ENCODE results near the gene KRTAP6-3. TPM values are rescaled to one million over a fixed set of nuclear protein-coding genes. Genes with fewer than 3 reads are reported as not detected.

KRTAP6-3 gene, protein sequence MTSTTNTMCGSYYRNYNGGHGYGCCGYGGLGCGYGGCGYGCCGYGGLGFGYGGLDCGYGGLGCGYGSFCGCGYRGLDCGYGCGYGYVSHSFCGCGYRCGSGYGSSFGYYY
- total RNA-seq = not detected in 2 replicates

DNA sequence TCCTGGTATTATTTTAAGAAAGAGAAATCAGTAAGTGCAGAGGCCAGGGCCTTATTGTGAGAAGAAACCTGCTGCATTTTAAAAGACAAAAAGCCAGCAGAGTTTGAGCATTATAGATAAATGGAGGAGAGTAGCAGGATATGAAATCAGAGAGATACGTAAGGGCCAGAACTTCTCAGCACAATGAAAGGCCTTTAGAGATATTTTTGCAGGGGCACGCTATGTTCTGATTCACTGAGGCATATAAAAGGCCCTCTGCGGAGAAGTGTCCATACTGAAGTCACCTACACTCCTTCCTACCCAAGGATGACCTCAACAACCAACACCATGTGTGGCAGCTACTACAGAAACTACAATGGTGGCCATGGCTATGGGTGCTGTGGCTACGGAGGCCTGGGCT is at the start of gene KRTAP6-3:
Gene KRTAP6-3 (plus strand): TSS at position 301 of the 400 bp plus-strand sequence. CDS start 6 bp downstream, at position 307.
- no peak within 1 kb of the TSS for H3K27ac Mint-ChIP-seq
- no peak for DNase-seq (ENCODE audit: low spot score)
- H3K9me3 Mint-ChIP-seq = no peaks in the 10 kb centered on the region
- peaks cover 3% of the 10 kb centered on the region for H3K4me1 Mint-ChIP-seq (ENCODE audit: low read depth)
- intact Hi-C loops (cut with micrococcal nuclease) = no loop called here
- no peaks in the 10 kb centered on the region for H3K36me3 Mint-ChIP-seq (ENCODE audit: low read depth)
- H3K27me3 Mint-ChIP-seq (ENCODE audit: low read depth) = peaks cover 4% of the 10 kb centered on the region
- no peak within 1 kb of the TSS for H3K4me3 Mint-ChIP-seq (ENCODE audit: low read depth)

DNA sequence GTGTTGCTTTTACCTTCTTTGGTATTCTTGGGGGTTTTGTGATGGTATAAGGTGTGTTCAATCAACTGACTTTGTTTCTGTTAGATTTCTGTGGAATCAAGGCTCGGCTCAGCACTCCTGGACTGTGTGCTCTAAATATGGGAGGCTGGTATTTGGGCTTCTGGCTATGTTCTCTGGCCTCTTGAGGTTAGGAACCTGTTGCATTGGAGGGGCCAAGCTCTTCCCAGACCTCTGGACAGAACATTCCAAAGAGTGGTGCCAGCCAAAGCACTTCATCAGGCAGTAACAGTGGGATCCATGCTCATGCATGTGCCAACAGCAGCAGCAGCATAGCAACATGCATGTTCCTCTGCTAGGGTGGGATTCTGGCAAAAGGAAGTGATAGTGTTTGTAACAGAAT is 39.5 kb upstream of the KRTAP6-3 start:
- no peak overlapping the region for H3K27ac Mint-ChIP-seq
- intact Hi-C loops (cut with micrococcal nuclease) = no loop called here
- peaks cover 14% of the 10 kb centered on the region for H3K9me3 Mint-ChIP-seq
- DNase-seq (ENCODE audit: low spot score) = no peak
- H3K4me3 Mint-ChIP-seq (ENCODE audit: low read depth) = no peak overlapping the region
- H3K36me3 Mint-ChIP-seq (ENCODE audit: low read depth) = no peaks in the 10 kb centered on the region
- no peaks in the 10 kb centered on the region for H3K4me1 Mint-ChIP-seq (ENCODE audit: low read depth)
- no peaks in the 10 kb centered on the region for H3K27me3 Mint-ChIP-seq (ENCODE audit: low read depth)

DNA sequence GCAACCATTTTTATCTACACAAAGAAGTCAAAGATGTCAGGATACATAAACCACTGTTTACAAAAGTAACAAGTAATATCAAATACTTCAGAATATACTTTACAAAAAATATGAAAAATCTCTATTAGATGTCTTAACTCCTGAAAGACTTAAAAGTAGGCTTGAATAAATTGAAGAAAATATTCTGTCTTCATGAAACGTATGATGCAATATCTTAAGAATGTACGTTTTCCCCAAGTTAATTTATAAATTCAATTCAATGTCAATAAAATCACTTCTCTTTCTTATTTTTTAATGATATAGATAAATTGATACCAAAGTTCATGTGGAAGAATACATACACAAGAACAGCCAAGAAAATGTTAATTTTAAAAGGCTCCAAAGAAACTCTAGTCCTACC is 37.1 kb upstream of the KRTAP6-3 start:
- intact Hi-C loops (cut with micrococcal nuclease) = no loop called here
- H3K36me3 Mint-ChIP-seq (ENCODE audit: low read depth) = no peaks in the 10 kb centered on the region
- no peak overlapping the region for H3K4me3 Mint-ChIP-seq (ENCODE audit: low read depth)
- H3K9me3 Mint-ChIP-seq = peaks cover 14% of the 10 kb centered on the region
- no peak overlapping the region for H3K27ac Mint-ChIP-seq
- no peaks in the 10 kb centered on the region for H3K27me3 Mint-ChIP-seq (ENCODE audit: low read depth)
- DNase-seq (ENCODE audit: low spot score) = no peak
- no peaks in the 10 kb centered on the region for H3K4me1 Mint-ChIP-seq (ENCODE audit: low read depth)

DNA sequence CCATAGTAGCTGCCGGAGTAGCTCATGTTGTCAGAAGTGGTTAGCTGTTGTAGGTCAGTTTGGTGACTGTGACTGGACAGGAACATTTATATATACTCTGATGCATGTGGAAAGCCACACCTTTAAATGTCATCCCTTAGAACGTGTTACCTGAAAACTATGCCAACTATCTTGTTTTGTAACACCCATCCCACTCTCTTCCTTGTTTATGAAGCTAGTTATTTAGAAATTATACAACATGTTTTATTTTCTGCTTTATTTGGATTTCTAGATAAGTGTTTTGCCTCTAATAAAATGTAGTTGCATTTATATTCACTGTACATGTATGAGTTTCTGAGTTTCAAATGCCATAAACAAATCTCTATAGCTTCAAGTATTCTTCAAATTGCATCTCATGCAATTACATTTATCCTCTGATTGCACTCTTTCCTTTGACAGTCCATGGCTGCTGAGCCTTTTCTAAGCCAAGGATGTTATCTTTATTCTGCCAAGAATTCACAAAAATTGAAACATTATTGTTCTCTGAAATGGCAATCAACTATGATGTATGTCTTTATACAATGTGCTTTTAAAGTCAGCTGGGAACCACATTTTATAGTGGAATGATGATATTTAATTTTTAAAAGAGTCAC is 30.9 kb upstream of the KRTAP6-3 start, which contains the start of gene KRTAP19-7:
Gene KRTAP19-7 (minus strand): TSS at position 51 of the 632 bp plus-strand sequence. CDS start 25 bp downstream, at position 26.
- Mint-ChIP-seq H3K27me3 (ENCODE audit: low read depth) (no peaks in the 10 kb centered on the region), H3K9me3 (no peaks in the 10 kb centered on the region), H3K36me3 (ENCODE audit: low read depth) (no peaks in the 10 kb centered on the region), H3K27ac (no peak within 1 kb of the TSS), H3K4me3 (ENCODE audit: low read depth) (no peak within 1 kb of the TSS), H3K4me1 (ENCODE audit: low read depth) (no peaks in the 10 kb centered on the region)
- DNase-seq (ENCODE audit: low spot score) = no peak
- intact Hi-C loops (cut with micrococcal nuclease) = no loop called here

DNA sequence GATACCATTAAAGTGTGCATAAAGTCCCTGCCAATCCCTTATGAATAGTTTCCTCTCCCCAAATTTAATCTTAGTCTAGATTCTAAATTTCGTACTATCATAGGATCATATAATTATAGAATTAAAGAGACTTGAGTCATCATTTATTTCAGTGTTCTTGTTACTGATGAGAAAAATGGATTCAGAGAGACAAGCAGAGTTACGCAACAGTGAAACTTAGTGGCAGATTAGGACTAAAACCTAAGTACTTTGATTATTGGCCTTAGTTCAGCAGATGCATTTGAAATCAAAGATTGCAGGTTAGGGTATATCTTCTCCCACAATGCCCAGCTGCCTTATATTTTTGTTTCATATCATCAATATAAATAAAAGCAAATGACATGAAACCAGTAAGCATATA is 30.3 kb upstream of the KRTAP6-3 start:
- H3K4me1 Mint-ChIP-seq (ENCODE audit: low read depth) = no peaks in the 10 kb centered on the region
- no peak overlapping the region for H3K4me3 Mint-ChIP-seq (ENCODE audit: low read depth)
- no peaks in the 10 kb centered on the region for H3K27me3 Mint-ChIP-seq (ENCODE audit: low read depth)
- DNase-seq (ENCODE audit: low spot score) = no peak
- H3K36me3 Mint-ChIP-seq (ENCODE audit: low read depth) = no peaks in the 10 kb centered on the region
- intact Hi-C loops (cut with micrococcal nuclease) = no loop called here
- no peaks in the 10 kb centered on the region for H3K9me3 Mint-ChIP-seq
- no peak overlapping the region for H3K27ac Mint-ChIP-seq

DNA sequence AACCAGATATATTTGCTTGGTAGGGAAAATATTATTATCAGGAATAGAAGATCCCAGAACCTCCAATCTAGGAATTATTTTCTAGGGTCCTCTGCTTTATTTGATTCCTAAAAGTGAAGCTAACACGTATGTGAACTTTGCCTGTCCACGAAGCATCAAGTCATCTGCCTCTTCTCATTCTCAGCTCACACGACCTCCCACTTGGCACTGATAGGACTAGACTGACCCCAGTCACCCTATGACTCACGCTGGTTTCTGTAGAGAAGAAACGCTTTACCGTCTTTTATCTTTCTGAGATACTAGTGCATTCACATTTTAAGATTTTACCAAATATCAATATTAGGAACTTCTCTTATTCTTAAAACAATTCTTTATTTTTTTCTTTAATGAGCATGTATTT is 29.2 kb upstream of the KRTAP6-3 start:
- Mint-ChIP-seq H3K27me3 (ENCODE audit: low read depth) (no peaks in the 10 kb centered on the region), H3K4me1 (ENCODE audit: low read depth) (no peaks in the 10 kb centered on the region), H3K27ac (no peak overlapping the region), H3K4me3 (ENCODE audit: low read depth) (no peak overlapping the region), H3K9me3 (no peaks in the 10 kb centered on the region), H3K36me3 (ENCODE audit: low read depth) (no peaks in the 10 kb centered on the region)
- intact Hi-C loops (cut with micrococcal nuclease) = no loop called here
- no peak for DNase-seq (ENCODE audit: low spot score)

DNA sequence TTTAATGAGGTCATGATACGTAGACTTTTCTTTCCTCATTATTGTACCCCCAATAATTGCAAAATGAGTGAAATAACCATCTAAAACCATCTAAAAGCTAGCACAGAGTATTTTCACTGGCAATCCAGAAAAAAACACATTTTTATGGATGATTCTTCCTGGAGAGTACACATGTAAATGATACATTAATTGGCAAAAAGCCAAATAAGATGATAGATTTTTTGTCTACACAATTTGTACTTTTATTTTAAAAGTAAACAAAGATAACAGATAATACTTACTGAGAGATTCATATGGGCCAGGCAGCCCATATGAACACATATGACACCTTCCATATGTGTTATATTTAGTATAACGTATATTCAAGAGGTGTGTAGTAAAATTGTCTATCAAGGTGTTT is 28.6 kb upstream of the KRTAP6-3 start:
- no peak for DNase-seq (ENCODE audit: low spot score)
- H3K27ac Mint-ChIP-seq = no peak overlapping the region
- H3K4me3 Mint-ChIP-seq (ENCODE audit: low read depth) = no peak overlapping the region
- H3K4me1 Mint-ChIP-seq (ENCODE audit: low read depth) = no peaks in the 10 kb centered on the region
- H3K27me3 Mint-ChIP-seq (ENCODE audit: low read depth) = no peaks in the 10 kb centered on the region
- H3K36me3 Mint-ChIP-seq (ENCODE audit: low read depth) = no peaks in the 10 kb centered on the region
- no peaks in the 10 kb centered on the region for H3K9me3 Mint-ChIP-seq
- intact Hi-C loops (cut with micrococcal nuclease) = no loop called here

DNA sequence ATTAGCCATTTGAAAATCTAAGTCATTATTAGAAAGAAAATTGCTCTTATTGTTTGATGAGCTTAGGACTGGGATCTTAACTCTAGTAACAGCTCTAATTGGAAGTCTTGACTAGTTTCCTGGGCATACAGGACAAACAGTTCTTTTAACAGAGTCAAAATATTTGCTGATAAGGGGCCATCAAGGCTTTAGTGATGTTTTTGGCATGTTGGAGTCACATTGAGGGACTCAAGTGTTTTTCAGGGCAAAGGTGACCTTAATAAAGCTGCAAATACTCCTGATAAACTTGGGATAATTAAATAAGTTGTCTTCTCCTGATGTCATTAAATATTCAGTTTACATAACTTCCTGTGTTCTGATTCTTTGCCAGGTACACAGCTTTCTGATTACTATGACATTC is 24.6 kb upstream of the KRTAP6-3 start:
- no peaks in the 10 kb centered on the region for H3K9me3 Mint-ChIP-seq

DNA sequence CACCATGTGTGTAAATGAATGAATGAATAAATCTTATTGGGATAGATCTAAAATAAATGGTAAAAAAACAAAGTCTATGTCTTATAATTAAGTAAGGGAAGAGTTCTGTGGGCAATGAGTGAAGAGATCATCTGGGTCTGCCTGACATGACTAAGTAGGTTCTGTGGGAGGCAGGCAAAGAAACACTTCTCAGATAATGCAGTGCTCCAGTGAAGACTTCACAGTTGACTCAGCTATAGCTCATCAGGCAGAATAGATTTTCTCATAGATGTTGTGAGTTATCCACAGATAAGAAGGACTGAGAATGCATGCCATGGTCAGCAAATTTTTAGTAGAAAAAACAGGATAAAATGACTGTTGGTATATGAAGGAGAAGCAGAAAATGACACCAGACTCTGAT is 14.5 kb upstream of the KRTAP6-3 start:
- H3K27me3 Mint-ChIP-seq (ENCODE audit: low read depth) = no peaks in the 10 kb centered on the region
- intact Hi-C loops (cut with micrococcal nuclease) = no loop called here
- peaks cover 3% of the 10 kb centered on the region for H3K4me1 Mint-ChIP-seq (ENCODE audit: low read depth)
- no peak overlapping the region for H3K27ac Mint-ChIP-seq
- H3K9me3 Mint-ChIP-seq = no peaks in the 10 kb centered on the region
- no peak overlapping the region for H3K4me3 Mint-ChIP-seq (ENCODE audit: low read depth)
- H3K36me3 Mint-ChIP-seq (ENCODE audit: low read depth) = no peaks in the 10 kb centered on the region
- no peak for DNase-seq (ENCODE audit: low spot score)

More for the DNA sequence above, 24.6 kb upstream of the KRTAP6-3 start:
- H3K36me3 Mint-ChIP-seq (ENCODE audit: low read depth) = no peaks in the 10 kb centered on the region
- no peak overlapping the region for H3K4me3 Mint-ChIP-seq (ENCODE audit: low read depth)
- no peaks in the 10 kb centered on the region for H3K4me1 Mint-ChIP-seq (ENCODE audit: low read depth)
- no peak overlapping the region for H3K27ac Mint-ChIP-seq
- H3K27me3 Mint-ChIP-seq (ENCODE audit: low read depth) = no peaks in the 10 kb centered on the region
- intact Hi-C loops (cut with micrococcal nuclease) = no loop called here
- no peak for DNase-seq (ENCODE audit: low spot score)

DNA sequence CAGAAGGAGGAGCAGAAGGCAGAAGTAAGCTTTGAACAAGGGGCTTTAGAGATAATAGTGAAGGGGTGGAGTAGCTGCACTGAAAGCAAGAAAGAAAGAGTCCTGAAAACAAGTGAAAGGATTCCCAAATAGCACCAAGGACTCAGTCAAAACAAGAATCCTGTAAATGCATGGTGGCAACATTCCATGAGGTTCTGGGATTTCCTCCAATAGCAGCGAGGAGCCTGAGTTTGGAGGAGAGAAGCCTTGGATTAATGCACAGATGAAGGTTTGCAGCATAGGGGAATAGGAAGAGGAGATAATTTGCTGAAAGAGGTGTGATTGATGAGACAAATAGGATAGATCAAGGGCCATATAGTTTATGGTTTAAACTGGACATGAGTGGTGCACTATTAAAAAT is 12.9 kb upstream of the KRTAP6-3 start:
- H3K9me3 Mint-ChIP-seq = no peaks in the 10 kb centered on the region
- peaks cover 3% of the 10 kb centered on the region for H3K4me1 Mint-ChIP-seq (ENCODE audit: low read depth)
- no peak overlapping the region for H3K4me3 Mint-ChIP-seq (ENCODE audit: low read depth)
- no peak overlapping the region for H3K27ac Mint-ChIP-seq
- intact Hi-C loops (cut with micrococcal nuclease) = no loop called here
- no peaks in the 10 kb centered on the region for H3K27me3 Mint-ChIP-seq (ENCODE audit: low read depth)
- no peak for DNase-seq (ENCODE audit: low spot score)
- H3K36me3 Mint-ChIP-seq (ENCODE audit: low read depth) = no peaks in the 10 kb centered on the region

DNA sequence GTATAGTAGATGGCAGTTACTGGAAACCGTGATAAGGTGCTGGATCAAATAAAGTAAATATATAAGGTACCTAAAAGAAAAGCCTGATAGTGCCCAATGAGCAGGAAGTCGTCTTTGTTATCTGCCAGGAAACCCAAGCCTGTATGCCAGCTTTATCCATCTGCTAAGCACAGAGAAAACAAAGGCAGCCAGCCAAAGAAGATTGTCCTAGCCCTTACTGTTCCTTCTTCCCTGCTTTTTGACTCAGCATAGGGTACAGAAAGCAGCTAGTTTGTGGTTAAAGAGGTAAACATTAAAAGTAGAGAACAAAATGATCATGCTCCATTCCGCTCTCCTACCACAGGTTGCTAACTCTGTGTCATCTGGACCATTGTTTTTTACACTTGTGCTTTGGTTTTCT is 12.1 kb upstream of the KRTAP6-3 start:
- Mint-ChIP-seq H3K27me3 (ENCODE audit: low read depth) (peaks cover 5% of the 10 kb centered on the region), H3K4me3 (ENCODE audit: low read depth) (no peak overlapping the region), H3K9me3 (no peaks in the 10 kb centered on the region), H3K27ac (no peak overlapping the region), H3K36me3 (ENCODE audit: low read depth) (no peaks in the 10 kb centered on the region), H3K4me1 (ENCODE audit: low read depth) (peaks cover 3% of the 10 kb centered on the region)
- DNase-seq (ENCODE audit: low spot score) = no peak
- intact Hi-C loops (cut with micrococcal nuclease) = no loop called here

DNA sequence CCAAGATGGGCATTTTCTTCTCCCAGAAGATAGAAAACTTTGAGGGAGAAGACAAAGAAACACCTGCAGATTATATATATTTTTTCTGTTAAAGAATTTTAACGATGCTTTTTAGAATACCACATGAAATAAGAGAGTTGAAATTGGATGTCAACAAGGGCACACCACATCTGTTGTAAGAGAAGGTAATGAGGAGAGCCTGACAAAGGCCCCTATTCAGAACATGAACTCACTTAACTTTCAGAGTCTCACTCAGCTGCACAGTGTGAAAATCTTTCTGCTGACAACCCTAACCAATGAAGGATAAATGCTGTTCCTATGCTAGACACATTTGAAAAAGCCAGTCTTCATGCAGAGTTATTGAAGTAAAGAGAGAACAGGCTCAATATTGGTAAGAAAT is 9.4 kb upstream of the KRTAP6-3 start:
- intact Hi-C loops (cut with micrococcal nuclease) = no loop called here
- Mint-ChIP-seq H3K27ac (no peak overlapping the region), H3K4me1 (ENCODE audit: low read depth) (no peaks in the 10 kb centered on the region), H3K4me3 (ENCODE audit: low read depth) (no peak overlapping the region), H3K9me3 (no peaks in the 10 kb centered on the region), H3K27me3 (ENCODE audit: low read depth) (peaks cover 5% of the 10 kb centered on the region), H3K36me3 (ENCODE audit: low read depth) (no peaks in the 10 kb centered on the region)
- DNase-seq (ENCODE audit: low spot score) = no peak

DNA sequence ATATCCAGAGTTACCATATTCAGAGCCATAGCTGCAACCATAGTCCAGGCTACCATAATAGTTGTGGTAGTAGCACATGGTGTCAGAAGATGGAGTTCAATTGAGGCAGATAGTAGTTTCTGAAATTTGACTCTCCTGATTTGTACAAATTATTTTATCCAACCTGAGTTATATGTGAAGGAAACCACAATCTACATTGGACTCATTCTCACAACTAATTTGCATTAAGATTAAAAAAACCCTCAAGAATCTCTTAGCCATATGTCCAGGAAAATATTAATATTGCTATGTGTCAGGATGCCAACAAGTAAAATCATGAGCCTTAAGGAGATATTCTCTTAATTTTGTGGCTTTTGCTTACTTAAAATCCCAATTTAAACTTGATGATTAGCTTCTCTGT is 1.9 kb upstream of the KRTAP6-3 start, which contains the start of gene KRTAP22-2:
Gene KRTAP22-2 (minus strand): TSS at position 101 of the 400 bp plus-strand sequence.
- intact Hi-C loops (cut with micrococcal nuclease) = no loop called here
- Mint-ChIP-seq H3K4me1 (ENCODE audit: low read depth) (peaks cover 3% of the 10 kb centered on the region), H3K27me3 (ENCODE audit: low read depth) (peaks cover 4% of the 10 kb centered on the region), H3K4me3 (ENCODE audit: low read depth) (no peak within 1 kb of the TSS), H3K36me3 (ENCODE audit: low read depth) (no peaks in the 10 kb centered on the region), H3K9me3 (no peaks in the 10 kb centered on the region), H3K27ac (no peak within 1 kb of the TSS)
- no peak for DNase-seq (ENCODE audit: low spot score)

Measured in activated T-helper 2 cell treated with anti-CD3 and anti-CD28 coated beads, Interferon-gamma antibody, Interleukin-2, Interleukin-4, amounts not matched to agents 10 μg/mL and 5 μg/mL and 100 μg/mL, durations not matched to agents 14 hours and 24 hours and 36 hours (primary cell).